GM10266 (cell line): ENCODE results near the gene TMEM212.

Experiments
- DNase-seq: peaks from one replicate; pipeline ENCODE4 v3.0.0; 2012; ENCODE audit errors: extremely low spot score
- TF ChIP-seq, protein P1 (sequence below): IDR thresholded peaks from 2 replicates; pipeline ENCODE4 v1.5.1; 2012; ENCODE audit warnings: mild to moderate bottlenecking, low read depth; ENCODE audit not compliant: control insufficient read depth, insufficient read depth; ENCODE audit errors: missing control alignments

TMEM212 gene

DNA sequence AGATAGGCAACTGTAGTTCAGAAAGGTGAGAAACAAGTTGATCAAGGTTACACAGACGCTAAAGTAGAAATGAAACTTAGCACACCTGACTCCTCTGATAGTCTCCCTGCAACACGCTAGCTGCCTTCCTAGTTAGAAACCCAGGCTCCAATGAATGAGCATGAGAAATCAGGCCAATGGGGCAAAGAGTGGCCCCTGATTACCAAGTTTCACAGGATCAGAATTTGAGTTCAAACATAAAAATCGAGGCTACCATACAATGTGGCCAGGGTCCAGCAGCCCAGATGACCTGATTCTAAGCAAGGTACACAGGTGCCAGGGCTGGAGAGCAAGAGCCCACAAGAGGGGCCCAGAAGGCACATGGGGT, 40.6 kb upstream of the TMEM212 start:
- no peak for DNase-seq
- TF ChIP-seq, protein P1, sequence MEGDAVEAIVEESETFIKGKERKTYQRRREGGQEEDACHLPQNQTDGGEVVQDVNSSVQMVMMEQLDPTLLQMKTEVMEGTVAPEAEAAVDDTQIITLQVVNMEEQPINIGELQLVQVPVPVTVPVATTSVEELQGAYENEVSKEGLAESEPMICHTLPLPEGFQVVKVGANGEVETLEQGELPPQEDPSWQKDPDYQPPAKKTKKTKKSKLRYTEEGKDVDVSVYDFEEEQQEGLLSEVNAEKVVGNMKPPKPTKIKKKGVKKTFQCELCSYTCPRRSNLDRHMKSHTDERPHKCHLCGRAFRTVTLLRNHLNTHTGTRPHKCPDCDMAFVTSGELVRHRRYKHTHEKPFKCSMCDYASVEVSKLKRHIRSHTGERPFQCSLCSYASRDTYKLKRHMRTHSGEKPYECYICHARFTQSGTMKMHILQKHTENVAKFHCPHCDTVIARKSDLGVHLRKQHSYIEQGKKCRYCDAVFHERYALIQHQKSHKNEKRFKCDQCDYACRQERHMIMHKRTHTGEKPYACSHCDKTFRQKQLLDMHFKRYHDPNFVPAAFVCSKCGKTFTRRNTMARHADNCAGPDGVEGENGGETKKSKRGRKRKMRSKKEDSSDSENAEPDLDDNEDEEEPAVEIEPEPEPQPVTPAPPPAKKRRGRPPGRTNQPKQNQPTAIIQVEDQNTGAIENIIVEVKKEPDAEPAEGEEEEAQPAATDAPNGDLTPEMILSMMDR, result no peak

DNA sequence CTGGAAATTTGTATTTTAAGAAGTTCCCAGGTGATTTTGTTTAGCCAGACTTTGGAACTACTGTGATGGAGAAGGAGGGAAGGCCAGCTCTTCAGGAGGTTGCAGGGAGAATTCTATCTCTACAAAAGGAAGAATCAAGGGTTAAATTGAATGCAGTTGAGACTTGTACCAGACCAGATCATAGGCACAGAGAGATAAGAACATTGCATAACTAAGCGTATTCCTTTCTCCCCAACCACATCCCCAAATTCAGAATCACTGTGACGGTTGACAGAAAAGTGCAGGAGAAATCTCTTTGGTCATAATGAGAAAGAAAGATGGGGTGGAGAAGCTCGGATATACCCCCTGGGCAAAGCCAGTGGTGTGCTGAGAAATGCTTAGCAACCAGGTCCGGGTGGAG, 40.1 kb upstream of the TMEM212 start:
- DNase-seq, result no peak
- TF ChIP-seq, protein P1, result no peak

DNA sequence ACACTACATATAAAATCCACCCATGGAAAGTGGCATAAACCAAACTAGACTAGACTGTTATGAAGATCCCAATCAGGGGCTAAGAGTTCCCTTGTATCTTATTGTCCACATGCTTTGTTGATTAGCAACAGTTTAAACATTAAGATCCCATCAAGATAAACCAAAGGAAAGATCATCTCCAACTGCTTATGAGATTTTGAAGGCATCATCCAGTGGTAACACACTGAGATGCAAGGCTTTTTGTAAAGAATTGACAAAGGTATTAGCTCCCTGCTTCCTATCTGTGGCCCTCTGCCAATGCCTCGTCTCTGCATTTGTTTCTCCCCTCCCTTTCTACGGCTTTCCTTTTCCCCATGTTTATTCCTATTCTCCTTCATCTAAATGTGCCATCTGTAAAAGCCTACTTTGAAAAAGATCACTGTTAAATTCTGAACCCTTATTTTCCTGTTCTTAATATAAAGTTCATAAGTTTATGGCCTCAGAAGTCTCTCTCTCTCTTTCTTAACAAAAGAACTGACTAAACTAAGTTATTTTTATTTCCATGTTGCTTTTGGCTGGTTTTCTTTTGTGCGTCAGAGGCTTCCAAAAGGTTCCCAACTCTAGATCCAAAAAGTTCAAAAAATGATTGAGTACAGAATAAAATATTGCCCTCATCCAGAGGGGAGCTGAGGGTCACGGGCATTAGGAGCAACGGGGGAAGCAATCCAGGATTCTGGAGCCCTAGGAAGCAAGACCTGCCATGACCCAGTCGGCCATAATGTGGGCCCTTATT, 38.3 kb upstream of the TMEM212 start:
- TF ChIP-seq, protein P1, result no peak
- no peak for DNase-seq

DNA sequence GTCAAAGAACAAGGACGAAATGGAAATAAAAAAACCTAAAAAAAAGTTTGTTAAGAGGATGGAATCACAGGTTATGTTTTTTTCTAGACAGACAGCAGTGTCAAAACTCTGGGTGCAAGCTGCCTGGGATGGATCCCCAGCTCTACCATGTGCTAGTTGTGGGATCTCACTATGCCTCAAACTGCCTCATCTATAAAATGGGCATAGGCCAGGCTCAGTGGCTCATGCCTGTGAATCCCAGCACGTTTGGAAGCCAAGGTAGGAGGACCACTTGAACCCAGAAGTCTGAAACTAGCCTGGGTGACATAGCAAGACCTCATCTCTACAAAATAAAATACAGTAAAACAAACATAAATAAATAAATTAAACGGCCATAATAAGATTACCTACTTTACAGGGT, 37.5 kb upstream of the TMEM212 start:
- TF ChIP-seq, protein P1, result no peak
- DNase-seq, result no peak

DNA sequence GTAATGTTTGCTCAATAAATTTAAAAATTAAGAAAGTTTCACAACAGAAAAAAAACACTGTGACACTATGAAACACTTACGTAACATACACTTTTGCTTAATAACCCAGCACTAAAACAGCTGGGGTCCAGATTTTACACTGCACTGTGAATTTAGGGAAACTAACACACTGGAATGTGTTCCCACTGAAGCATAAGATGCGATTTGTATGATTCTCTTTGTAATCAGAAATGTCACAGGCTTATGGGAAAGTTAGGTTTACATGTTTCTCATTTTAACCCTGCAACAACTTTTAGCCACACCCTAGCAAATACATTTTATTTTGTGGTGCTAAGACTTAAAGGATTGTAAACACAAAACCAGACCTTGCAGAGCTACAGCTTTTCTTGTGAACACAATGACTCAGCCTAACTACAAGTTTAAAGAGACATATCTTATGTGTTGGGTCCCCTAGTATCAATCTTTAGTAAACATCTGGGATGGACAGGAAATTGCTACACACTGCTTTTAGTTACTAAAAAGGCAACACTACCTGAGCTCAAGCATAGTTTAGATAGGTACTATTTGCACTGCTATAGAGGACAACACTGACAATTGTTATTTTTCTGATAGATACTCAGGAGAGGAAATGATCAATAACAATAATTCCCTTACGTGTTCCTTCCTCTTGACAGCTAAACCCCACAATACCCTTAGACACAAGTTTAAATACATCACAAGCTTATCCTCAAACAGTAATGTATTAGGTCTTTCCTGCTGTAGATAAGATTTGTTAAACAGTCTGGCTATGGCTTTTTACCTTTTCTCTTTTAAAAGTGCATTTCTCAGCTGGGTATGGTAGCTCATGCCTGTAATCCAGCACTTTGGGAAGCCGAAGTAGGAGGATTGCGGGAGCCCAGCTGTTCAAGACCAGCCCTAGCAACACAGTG, 36.7 kb upstream of the TMEM212 start:
- peak; percentile 37 for DNase-seq
- TF ChIP-seq, protein P1, result no peak

DNA sequence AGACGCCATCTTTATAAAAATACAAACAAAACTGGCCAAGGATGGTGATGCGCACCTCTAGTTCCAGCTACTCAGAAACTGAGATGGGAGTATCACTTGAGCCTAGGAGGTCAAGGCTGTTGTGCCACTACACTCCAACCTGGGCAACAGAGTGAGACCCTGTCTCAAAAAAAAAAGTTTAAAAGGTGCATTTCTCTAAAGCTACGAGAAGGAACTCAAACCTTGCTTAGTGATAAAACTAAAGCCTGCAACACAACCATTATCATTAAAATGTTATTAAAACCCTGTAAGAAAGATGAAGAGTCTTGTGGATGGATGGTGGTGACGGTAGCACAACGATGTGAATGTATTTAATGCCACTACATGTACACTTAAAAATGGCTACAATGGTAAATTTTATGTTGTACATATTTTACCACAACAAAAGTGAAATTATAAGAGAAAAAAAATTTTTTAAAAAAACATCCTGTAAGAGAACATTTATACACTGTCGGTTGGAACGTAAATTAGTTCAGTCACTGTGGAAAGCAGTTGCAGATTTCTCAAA, 35.9 kb upstream of the TMEM212 start:
- no peak for DNase-seq
- TF ChIP-seq, protein P1, result no peak

DNA sequence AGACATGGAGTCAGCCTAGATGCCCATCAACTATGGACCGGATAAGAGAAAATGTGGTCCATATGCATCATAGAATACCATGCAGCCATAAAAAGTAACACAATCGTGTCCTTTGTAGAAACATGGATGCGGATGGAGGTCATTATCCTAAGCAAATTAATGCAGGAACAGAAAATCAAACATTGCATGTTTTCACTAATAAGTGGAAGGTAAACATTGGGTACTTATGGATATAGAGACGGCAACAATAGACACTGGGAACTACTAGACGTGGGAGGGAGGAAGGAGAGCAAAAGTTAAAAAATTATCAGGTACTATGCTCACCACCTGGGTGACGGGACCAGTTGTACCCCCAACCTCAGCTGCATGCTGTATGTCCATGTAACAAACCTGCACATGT, 35.3 kb upstream of the TMEM212 start:
- TF ChIP-seq, protein P1, result no peak
- DNase-seq, result no peak
